Thyroid gland (tissue), 4 donors: ENCODE measurements around the gene MAPK11. TPM values are rescaled to one million over a fixed set of nuclear protein-coding genes. Genes with fewer than 3 reads are reported as not detected.
A peak's percentile ranks its signal among the peaks of the same experiment; 100 is the strongest.
"Not testable (repeated sequence)": the region's sequence is repeated elsewhere in the genome, so short reads cannot be mapped to it uniquely, and the experiment has no call there.

Experiments
- DNase-seq, 2 donors: peaks; one replicate each; pipeline ENCODE4 v3.0.0-alpha.2; 2019
- H3K27ac ChIP-seq, 3 donors: fragments of 200-600 bp; sonication (generic); 1 replicate in 2 of 3; 2 replicates in 1 of 3; pipeline ENCODE4 v1.5.1; 2016 to 2019; ENCODE audit warnings: mild to moderate bottlenecking in 1 of 3, moderate library complexity in 1 of 3
- H3K27me3 ChIP-seq: fragments of 200-600 bp; sonication (generic); one replicate; pipeline ENCODE4 v1.5.1; 2019
- H3K36me3 ChIP-seq, 2 donors: fragments of 200-600 bp; sonication (generic); one replicate each; pipeline ENCODE4 v1.5.1; 2016 to 2019
- H3K4me1 ChIP-seq, 2 donors: fragments of 200-600 bp; sonication (generic); one replicate each; pipeline ENCODE4 v1.5.1; 2017 to 2019
- H3K4me3 ChIP-seq, 3 donors: fragments of 200-600 bp; sonication (generic); replicated peaks in 1 of 3; 1 replicate in 2 of 3; 2 replicates in 1 of 3; pipeline ENCODE4 v1.5.1; 2016; ENCODE audit warnings: mild to moderate bottlenecking in 1 of 3
- H3K9me3 ChIP-seq: fragments of 200-600 bp; sonication (generic); one replicate; pipeline ENCODE4 v1.5.1; 2017
- CTCF ChIP-seq, 6 experiments: fragments of 200-600 bp in 3 of 6; fragments of 450-650 bp in 3 of 6; sonication (generic) in 3 of 6; IDR thresholded peaks; one replicate each; pipeline ENCODE4 v1.5.1; 2016 to 2019; ENCODE audit warnings: antibody characterized with exemption in 6 of 6, mild to moderate bottlenecking in 2 of 6, inconsistent platforms in 1 of 6, moderate library complexity in 1 of 6
- POLR2A ChIP-seq, 2 donors: fragments of 450-650 bp; IDR thresholded peaks; one replicate each; pipeline ENCODE4 v1.6.1; 2017; ENCODE audit warnings: antibody characterized with exemption in 2 of 2, mild to moderate bottlenecking in 2 of 2, moderate library complexity in 1 of 2
- WGBS, 2 donors: methylation state at CpG; one replicate each; pipeline ENCODE4 v1.1.5; 2017; 5-methylcytosine and 5-hydroxymethylcytosine counted together
- intact Hi-C: fragments of 100-400 bp; cut with DNase I; formaldehyde crosslinking; loops from one replicate; pipeline ENCODE4 v1.15.1; 2023
- total RNA-seq, 4 donors: library from RNA; depleted of rRNA; stranded (reverse); fragments of >200 nt; gene quantifications; one replicate each; pipeline ENCODE4 v1.2.3, GENCODE V29; 2016

The MAPK11 gene
- total RNA-seq, 4 donors from 2014 or later = 2.8 to 4.7 (median 4.0) TPM

- H3K27ac ChIP-seq = no peak overlapping the region
- 28 to 45% methylated on average over 7 of the region's 7 CpGs for WGBS, 2 donors
- peaks cover 25 to 28% of the 10 kb centered on the region in 2 donors for H3K4me1 ChIP-seq
- TF ChIP-seq CTCF (IDR thresholded peaks at IDR 0.05) (peak in 3 of 6 experiments; percentile 24 to 31 (median 31)), POLR2A (IDR thresholded peaks at IDR 0.05) (no peak)
- intact Hi-C loops = no loop called here
- H3K27me3 ChIP-seq = no peaks in the 10 kb centered on the region
- H3K4me3 ChIP-seq = no peak overlapping the region
- H3K36me3 ChIP-seq = peaks cover 42 to 44% of the 10 kb centered on the region in 2 donors
- no peaks in the 10 kb centered on the region for H3K9me3 ChIP-seq
- DNase-seq = peak; percentile 71 to 73
Observed at GRCh38 chr22:50274311-50274710, 4.1 kb upstream of the MAPK11 start.

- intact Hi-C loops, DNase-seq, H3K27me3 ChIP-seq, H3K4me3 ChIP-seq, H3K9me3 ChIP-seq, H3K27ac ChIP-seq: not testable (repeated sequence)
- Histone ChIP-seq H3K4me1 (peaks cover 30 to 33% of the 10 kb centered on the region in 2 donors), H3K36me3 (peaks cover 38 to 39% of the 10 kb centered on the region in 2 donors)
- WGBS, 2 donors = 90% methylated on average over 10 of the region's 10 CpGs
Observed at GRCh38 chr22:50273781-50274180, 3.6 kb upstream of the MAPK11 start.

- H3K9me3 ChIP-seq, H3K27me3 ChIP-seq, H3K4me3 ChIP-seq, DNase-seq, intact Hi-C loops, H3K27ac ChIP-seq: not testable (repeated sequence)
- H3K4me1 ChIP-seq = peaks cover 35 to 37% of the 10 kb centered on the region in 2 donors
- peaks cover 34 to 35% of the 10 kb centered on the region in 2 donors for H3K36me3 ChIP-seq
- WGBS, 2 donors = 57 to 79% methylated on average over 6 to 11 of the region's 11 CpGs
Observed at GRCh38 chr22:50273352-50273751, 3.2 kb upstream of the MAPK11 start.

GRCh38 chr22:50272044-50272802 lies 2.0 kb upstream of the MAPK11 start:
- TF ChIP-seq POLR2A (IDR thresholded peaks at IDR 0.05) = no peak
- TF ChIP-seq CTCF (IDR thresholded peaks at IDR 0.05) = no peak
- Histone ChIP-seq H3K4me3 (no peak overlapping the region), H3K27me3 (no peaks in the 10 kb centered on the region), H3K9me3 (no peaks in the 10 kb centered on the region), H3K36me3 (peaks cover 22 to 23% of the 10 kb centered on the region in 2 donors), H3K27ac (no peak overlapping the region), H3K4me1 (peaks cover 41 to 48% of the 10 kb centered on the region in 2 donors)
- 66 to 67% methylated on average over 3 to 19 of the region's 26 CpGs for WGBS, 2 donors
- intact Hi-C loops = no loop called here
- DNase-seq = no peak

GRCh38 chr22:50271519-50271970 lies 1.4 kb upstream of the MAPK11 start:
- no peak for TF ChIP-seq POLR2A (IDR thresholded peaks at IDR 0.05)
- peak in 1 of 6 experiments; percentile 14 for TF ChIP-seq CTCF (IDR thresholded peaks at IDR 0.05)
- intact Hi-C loops = no loop called here
- H3K9me3 ChIP-seq = no peaks in the 10 kb centered on the region
- 2% methylated on average over 11 of the region's 45 CpGs; no CpG with 5 or more reads in 1 of the 2 donors for WGBS, 2 donors
- no peak overlapping the region for H3K27ac ChIP-seq
- peak; percentile 47 to 60 for DNase-seq
- peak overlapping the region in 1 of 3 donors; percentile 35 for H3K4me3 ChIP-seq
- H3K27me3 ChIP-seq = no peaks in the 10 kb centered on the region
- peaks cover 41 to 51% of the 10 kb centered on the region in 2 donors for H3K4me1 ChIP-seq
- peaks cover 17 to 18% of the 10 kb centered on the region in 2 donors for H3K36me3 ChIP-seq
